GM12872 (cell line): ENCODE data around the gene MACC1.

Experiments used
- TF ChIP-seq, protein P1 (sequence below): IDR thresholded peaks from 3 replicates; pipeline ENCODE4 v1.5.1; 2011; ENCODE audit warnings: low read depth, mild to moderate bottlenecking, low read length, moderate library complexity; ENCODE audit not compliant: insufficient read depth

MACC1 gene

DNA sequence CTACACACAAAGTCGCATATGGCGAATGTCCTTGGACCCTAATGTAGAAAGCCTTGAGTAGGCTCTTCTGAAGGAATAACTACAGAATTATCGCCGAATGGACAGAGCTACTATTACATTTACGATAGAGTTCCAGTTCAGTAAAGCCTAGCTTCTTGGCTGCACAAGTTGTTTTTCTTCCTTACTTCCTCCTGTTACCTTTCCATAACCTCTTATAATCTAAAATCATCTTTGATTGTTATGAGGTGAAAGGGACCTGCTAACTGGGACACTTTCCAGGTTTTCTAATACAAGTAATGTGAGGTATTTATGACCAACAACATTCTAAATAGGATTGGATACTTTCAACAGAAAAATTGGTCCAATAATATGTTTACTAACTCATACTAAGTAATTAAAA lies 31.2 kb downstream of the MACC1 start:
- TF ChIP-seq, protein P1, sequence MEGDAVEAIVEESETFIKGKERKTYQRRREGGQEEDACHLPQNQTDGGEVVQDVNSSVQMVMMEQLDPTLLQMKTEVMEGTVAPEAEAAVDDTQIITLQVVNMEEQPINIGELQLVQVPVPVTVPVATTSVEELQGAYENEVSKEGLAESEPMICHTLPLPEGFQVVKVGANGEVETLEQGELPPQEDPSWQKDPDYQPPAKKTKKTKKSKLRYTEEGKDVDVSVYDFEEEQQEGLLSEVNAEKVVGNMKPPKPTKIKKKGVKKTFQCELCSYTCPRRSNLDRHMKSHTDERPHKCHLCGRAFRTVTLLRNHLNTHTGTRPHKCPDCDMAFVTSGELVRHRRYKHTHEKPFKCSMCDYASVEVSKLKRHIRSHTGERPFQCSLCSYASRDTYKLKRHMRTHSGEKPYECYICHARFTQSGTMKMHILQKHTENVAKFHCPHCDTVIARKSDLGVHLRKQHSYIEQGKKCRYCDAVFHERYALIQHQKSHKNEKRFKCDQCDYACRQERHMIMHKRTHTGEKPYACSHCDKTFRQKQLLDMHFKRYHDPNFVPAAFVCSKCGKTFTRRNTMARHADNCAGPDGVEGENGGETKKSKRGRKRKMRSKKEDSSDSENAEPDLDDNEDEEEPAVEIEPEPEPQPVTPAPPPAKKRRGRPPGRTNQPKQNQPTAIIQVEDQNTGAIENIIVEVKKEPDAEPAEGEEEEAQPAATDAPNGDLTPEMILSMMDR = no peak

DNA sequence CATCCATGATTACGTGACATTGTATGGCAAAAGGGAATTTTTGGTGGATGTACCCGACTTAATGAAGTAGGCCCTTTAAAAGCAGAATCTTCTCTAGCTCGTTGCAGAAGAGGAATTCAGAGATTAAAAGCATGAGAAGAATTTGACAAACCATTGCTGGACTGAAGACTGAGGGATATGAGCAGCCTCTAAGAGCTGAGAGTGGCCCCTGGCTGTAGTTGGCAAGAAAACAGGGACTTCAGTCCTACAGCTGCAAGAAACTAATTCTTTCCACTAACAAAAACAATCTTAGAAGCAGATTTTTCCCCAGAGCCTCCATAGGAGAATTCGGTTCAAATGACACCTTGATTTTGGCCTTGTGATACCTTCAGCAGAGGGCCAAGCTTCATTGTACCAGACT lies 34.1 kb downstream of the MACC1 start:
- TF ChIP-seq, protein P1 = no peak

DNA sequence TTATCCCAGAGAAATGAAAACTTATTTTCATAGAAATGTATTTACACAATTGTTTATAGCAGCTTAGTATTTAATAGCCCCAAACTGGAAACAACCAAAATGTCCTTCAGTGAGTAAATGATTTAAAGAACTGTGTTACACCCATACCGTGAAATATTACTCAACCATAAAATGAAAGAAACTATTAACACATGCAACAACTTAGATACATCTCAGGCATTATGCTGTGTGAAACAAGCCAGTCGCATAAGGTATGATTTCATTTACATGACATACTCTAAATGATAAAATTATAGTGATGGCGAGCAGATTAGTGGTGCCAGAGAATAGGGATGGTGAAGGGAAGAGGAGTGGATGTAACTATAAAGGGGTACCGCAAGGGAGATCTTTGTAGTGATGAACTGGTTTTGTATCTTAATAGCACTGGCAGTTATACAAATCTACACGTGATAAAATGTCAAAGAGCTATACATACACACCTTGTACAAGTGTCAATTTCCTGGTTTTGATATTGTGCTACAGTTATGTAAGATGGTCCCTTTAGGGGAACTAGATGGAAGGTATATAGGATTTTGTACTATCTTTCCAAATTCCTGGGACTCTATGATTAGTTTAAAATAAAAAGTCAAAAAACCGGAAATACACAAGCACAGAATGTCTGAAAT lies 40.5 kb downstream of the MACC1 start:
- TF ChIP-seq, protein P1 = no peak

DNA sequence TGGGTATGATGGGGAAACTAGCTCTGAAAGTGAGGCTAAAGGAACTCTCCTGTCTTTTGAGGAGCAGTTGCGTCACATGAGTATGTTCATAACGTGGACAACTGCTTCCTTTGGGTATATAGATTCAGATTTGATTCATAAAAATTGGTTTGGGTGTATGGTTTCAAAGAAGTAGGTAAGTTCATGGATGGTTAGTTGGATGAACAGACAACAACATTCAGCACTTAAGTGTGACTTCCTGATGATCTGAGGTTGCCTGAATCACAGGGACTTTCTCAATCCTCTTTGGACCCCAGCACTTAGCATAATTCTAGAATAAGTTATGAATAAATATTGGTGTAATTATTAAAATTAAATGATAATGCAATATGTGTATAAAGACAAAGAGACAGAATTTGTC lies 43.4 kb downstream of the MACC1 start:
- TF ChIP-seq, protein P1 = no peak

DNA sequence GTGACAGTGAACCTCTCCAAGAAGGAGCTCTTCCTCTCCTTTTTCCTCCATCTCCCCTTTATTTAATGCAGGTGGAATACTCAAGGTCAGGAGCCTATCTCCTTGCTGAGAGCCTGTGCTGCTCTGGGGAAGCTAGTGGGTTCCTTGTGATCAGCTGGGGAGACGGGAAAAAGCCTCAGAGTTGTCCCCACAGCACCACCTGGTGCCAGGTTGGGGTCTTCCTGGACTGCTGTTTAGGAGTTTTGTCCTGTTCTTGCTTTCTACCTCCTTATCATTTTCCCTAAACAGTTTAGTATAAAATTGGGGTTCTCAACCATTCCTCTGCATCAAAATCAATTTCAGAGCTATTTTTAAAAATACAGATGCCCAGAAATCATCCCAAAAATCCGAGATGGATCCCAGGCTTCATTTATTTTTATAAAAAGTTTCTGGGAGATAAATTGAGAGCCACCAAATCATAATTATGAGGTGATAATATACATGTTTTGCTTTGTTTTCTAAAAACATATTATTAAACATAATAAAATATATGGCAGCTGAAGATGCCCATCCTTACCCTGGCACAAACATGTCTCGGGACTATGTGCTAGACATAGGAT lies 44.3 kb downstream of the MACC1 start:
- TF ChIP-seq, protein P1 = peak; percentile 72

DNA sequence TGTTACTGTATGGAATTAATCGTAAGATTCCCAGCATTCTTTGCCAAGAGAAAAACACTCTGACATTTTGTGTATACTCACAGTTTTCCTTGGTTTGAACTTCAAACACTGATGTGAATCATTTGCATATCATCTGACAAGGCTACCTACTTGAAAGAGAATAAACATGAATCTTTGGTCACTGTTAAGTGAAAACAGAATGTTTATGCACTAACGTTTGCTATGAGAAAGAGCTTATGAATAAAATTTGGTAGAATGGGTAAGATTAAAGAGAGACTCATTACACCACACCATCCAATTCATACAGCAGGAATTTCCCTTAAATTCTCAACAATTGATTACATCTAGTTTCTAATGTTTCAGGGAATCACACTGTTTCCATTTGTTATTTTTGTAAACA lies 46.6 kb downstream of the MACC1 start:
- TF ChIP-seq, protein P1 = no peak

DNA sequence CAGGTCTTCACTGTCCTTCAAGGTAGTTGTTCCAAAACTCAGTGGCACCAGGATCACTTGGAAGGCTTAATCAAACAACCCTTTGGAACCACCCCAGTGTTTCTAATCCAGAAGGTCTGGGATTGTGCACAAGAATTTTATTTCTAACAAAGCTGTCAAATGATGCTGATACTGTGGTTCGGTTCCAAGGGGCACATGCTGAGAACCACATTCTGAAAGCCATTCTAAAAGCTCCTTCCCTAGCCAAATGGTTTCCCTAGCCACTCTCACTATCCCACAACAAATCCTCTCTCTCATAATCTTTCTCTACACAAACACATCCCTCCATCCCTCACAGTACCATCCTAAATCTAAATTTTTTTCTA lies 52.1 kb downstream of the MACC1 start:
- TF ChIP-seq, protein P1 = no peak
